ENCODE results near the gene HNRNPAB. TPM values are rescaled to one million over a fixed set of nuclear protein-coding genes. Genes with fewer than 3 reads are reported as not detected.

HNRNPAB gene
- total RNA-seq, 1 experiment from 2014 or later, result 408 TPM

DNA sequence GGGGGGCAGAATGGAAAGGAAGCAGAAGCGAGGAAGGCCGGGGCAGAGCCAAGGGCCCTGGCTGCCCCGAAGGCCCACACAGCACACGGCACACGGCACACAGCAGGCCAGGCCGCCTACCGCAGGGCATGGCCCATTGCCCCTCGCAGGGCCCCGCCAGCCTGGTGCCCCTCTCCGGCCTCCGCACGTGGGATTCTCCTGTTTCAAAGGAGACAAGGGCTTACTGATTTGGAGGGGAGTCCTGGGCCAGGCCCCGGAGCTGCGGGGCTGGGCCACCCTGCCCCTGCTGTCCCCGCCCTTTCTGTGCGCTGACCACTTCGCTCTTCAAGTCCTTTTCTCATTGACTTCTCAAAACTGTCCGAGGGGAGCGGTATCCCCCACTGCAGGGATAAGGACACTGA, 36.0 kb downstream of the HNRNPAB start:
- Histone ChIP-seq H3K4me1 (ENCODE audit: insufficient read depth, low read length, poor library complexity, severe bottlenecking) (no peaks in the 10 kb centered on the region), H3K4me3 (ENCODE audit: low read depth, low read length, poor library complexity, severe bottlenecking) (no peak overlapping the region), H3K36me3 (ENCODE audit: insufficient read depth, low read length, poor library complexity, severe bottlenecking) (no peaks in the 10 kb centered on the region), H3K27me3 (replicated peaks; ENCODE audit: insufficient read depth, low read depth, low read length, poor library complexity) (no peaks in the 10 kb centered on the region), H3K27ac (ENCODE audit: low read depth, low read length, poor library complexity, severe bottlenecking) (no peak overlapping the region), H3K9me3 (ENCODE audit: low read depth, low read length, poor library complexity, severe bottlenecking) (no peaks in the 10 kb centered on the region)
- BruUV-seq (replicated peaks), result no TSS peak
- TF ChIP-seq, protein P1, sequence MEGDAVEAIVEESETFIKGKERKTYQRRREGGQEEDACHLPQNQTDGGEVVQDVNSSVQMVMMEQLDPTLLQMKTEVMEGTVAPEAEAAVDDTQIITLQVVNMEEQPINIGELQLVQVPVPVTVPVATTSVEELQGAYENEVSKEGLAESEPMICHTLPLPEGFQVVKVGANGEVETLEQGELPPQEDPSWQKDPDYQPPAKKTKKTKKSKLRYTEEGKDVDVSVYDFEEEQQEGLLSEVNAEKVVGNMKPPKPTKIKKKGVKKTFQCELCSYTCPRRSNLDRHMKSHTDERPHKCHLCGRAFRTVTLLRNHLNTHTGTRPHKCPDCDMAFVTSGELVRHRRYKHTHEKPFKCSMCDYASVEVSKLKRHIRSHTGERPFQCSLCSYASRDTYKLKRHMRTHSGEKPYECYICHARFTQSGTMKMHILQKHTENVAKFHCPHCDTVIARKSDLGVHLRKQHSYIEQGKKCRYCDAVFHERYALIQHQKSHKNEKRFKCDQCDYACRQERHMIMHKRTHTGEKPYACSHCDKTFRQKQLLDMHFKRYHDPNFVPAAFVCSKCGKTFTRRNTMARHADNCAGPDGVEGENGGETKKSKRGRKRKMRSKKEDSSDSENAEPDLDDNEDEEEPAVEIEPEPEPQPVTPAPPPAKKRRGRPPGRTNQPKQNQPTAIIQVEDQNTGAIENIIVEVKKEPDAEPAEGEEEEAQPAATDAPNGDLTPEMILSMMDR (conservative IDR thresholded peaks at IDR 0.05; ENCODE audit: low read depth, low read length), result no peak
- TF ChIP-seq EZH2 (IDR thresholded peaks at IDR 0.05; ENCODE audit: borderline replicate concordance, low read depth, low read length, poor library complexity, severe bottlenecking), result no peak
- ChIA-PET CTCF (no interaction called here), POLR2A (ENCODE audit: low non-redundant PET) (no interaction called here)
- intact Hi-C loops (cut with micrococcal nuclease; ENCODE audit: unreplicated experiment), result no loop called here
- no peak for DNase-seq (ENCODE audit: low spot score)

- TF ChIP-seq, protein P1 (conservative IDR thresholded peaks at IDR 0.05; ENCODE audit: low read depth, low read length), result no peak
- TF ChIP-seq EZH2 (IDR thresholded peaks at IDR 0.05; ENCODE audit: borderline replicate concordance, low read depth, low read length, poor library complexity, severe bottlenecking), result no peak
- no TSS peak for BruUV-seq (replicated peaks)
- Histone ChIP-seq H3K36me3 (ENCODE audit: insufficient read depth, low read length, poor library complexity, severe bottlenecking) (no peaks in the 10 kb centered on the region), H3K27ac (ENCODE audit: low read depth, low read length, poor library complexity, severe bottlenecking) (no peak overlapping the region), H3K4me3 (ENCODE audit: low read depth, low read length, poor library complexity, severe bottlenecking) (no peak overlapping the region), H3K4me1 (ENCODE audit: insufficient read depth, low read length, poor library complexity, severe bottlenecking) (no peaks in the 10 kb centered on the region), H3K9me3 (ENCODE audit: low read depth, low read length, poor library complexity, severe bottlenecking) (no peaks in the 10 kb centered on the region), H3K27me3 (replicated peaks; ENCODE audit: insufficient read depth, low read depth, low read length, poor library complexity) (no peaks in the 10 kb centered on the region)
- intact Hi-C loops (cut with micrococcal nuclease; ENCODE audit: unreplicated experiment), result no loop called here
- ChIA-PET CTCF (no interaction called here), POLR2A (ENCODE audit: low non-redundant PET) (no interaction called here)
- no peak for DNase-seq (ENCODE audit: low spot score)
Observed at GRCh38 chr5:178240766-178241165, 36.4 kb downstream of the HNRNPAB start.

DNA sequence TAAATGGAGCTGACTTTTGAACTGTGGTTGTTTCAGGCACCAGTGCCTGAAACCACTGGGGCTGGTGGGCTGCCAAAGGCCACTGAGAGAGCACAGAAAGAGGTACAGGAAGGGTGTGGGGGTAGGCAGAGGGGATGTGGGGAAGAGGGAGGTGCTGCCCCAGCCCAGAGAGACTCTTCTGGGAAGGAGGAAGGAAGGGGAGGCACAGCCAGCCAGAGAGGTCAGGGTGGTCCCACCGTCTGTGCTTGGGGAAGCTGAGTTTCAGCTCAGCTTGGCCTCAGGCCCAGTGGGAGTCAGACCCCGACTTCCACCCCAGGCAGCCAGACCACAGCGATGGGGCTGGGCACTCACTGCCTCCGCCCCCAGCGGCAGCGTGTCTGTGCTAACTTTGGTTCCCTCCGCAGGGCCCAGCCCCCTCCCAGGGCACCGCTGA, 36.9 kb downstream of the HNRNPAB start:
- TF ChIP-seq, protein P1 (conservative IDR thresholded peaks at IDR 0.05; ENCODE audit: low read depth, low read length), result no peak
- no peak for TF ChIP-seq EZH2 (IDR thresholded peaks at IDR 0.05; ENCODE audit: borderline replicate concordance, low read depth, low read length, poor library complexity, severe bottlenecking)
- Histone ChIP-seq H3K27me3 (replicated peaks; ENCODE audit: insufficient read depth, low read depth, low read length, poor library complexity) (no peaks in the 10 kb centered on the region), H3K9me3 (ENCODE audit: low read depth, low read length, poor library complexity, severe bottlenecking) (no peaks in the 10 kb centered on the region), H3K27ac (ENCODE audit: low read depth, low read length, poor library complexity, severe bottlenecking) (no peak overlapping the region), H3K4me1 (ENCODE audit: insufficient read depth, low read length, poor library complexity, severe bottlenecking) (no peaks in the 10 kb centered on the region), H3K4me3 (ENCODE audit: low read depth, low read length, poor library complexity, severe bottlenecking) (no peak overlapping the region), H3K36me3 (ENCODE audit: insufficient read depth, low read length, poor library complexity, severe bottlenecking) (no peaks in the 10 kb centered on the region)
- CTCF ChIA-PET, result no interaction called here
- DNase-seq (ENCODE audit: low spot score), result no peak
- BruUV-seq (replicated peaks), result no TSS peak
- intact Hi-C loops (cut with micrococcal nuclease; ENCODE audit: unreplicated experiment), result no loop called here
- POLR2A ChIA-PET (ENCODE audit: low non-redundant PET), result no interaction called here

All from A673 (cell line).